Astrocyte (in vitro differentiated cells and primary cell): ENCODE results near the gene ADARB2. TPM values are rescaled to one million over a fixed set of nuclear protein-coding genes. Genes with fewer than 3 reads are reported as not detected.

Experiments
- DNase-seq: peaks from one replicate; pipeline ENCODE4 v3.0.0-alpha.2; 2010; ENCODE audit warnings: low read depth
- FAIRE-seq: peaks from 2 replicates; lab custom pipeline; 2011; peaks lifted over from hg19 to GRCh38; lab: Jason Lieb, UNC
- H2AFZ ChIP-seq: 2 replicates; pipeline ENCODE4 v1.6.0; 2012; ENCODE audit warnings: low read depth, low read length, inconsistent platforms
- H3K27ac ChIP-seq: 2 replicates; pipeline ENCODE4 v1.5.1; 2011; ENCODE audit warnings: low read depth, low read length, inconsistent platforms
- H3K27me3 ChIP-seq: 2 replicates; pipeline ENCODE4 v1.6.0; 2011; ENCODE audit warnings: low read length, inconsistent platforms; ENCODE audit not compliant: insufficient read depth
- H3K36me3 ChIP-seq: 2 replicates; pipeline ENCODE4 v1.5.1; 2011; ENCODE audit warnings: low read length, inconsistent platforms; ENCODE audit not compliant: insufficient read depth
- H3K4me1 ChIP-seq: 2 replicates; pipeline ENCODE4 v1.5.1; 2011; ENCODE audit warnings: low read length, inconsistent platforms; ENCODE audit not compliant: insufficient read depth
- H3K4me2 ChIP-seq: 2 replicates; pipeline ENCODE4 v1.6.0; 2012; ENCODE audit warnings: low read length, inconsistent platforms
- H3K4me3 ChIP-seq: 2 replicates; pipeline ENCODE4 v1.5.1; 2011; ENCODE audit warnings: low read depth, mild to moderate bottlenecking, low read length, inconsistent platforms; ENCODE audit not compliant: insufficient read depth
- H3K79me2 ChIP-seq: 2 replicates; pipeline ENCODE4 v1.6.0; 2012; ENCODE audit warnings: mild to moderate bottlenecking, low read length, inconsistent platforms; ENCODE audit not compliant: insufficient read depth
- H3K9ac ChIP-seq: 2 replicates; pipeline ENCODE4 v1.6.0; 2012; ENCODE audit warnings: mild to moderate bottlenecking, low read length, inconsistent platforms
- H3K9me3 ChIP-seq: 2 replicates; pipeline ENCODE4 v1.5.1; 2012; ENCODE audit warnings: low read depth, mild to moderate bottlenecking, low read length, inconsistent platforms; ENCODE audit not compliant: insufficient read depth
- H4K20me1 ChIP-seq: 2 replicates; pipeline ENCODE4 v1.6.0; 2012; ENCODE audit warnings: low read length, inconsistent platforms; ENCODE audit not compliant: insufficient read depth
- H3K27ac Mint-ChIP-seq: one replicate; pipeline ENCODE4 v1.8.0; 2021; ENCODE audit warnings: mild to moderate bottlenecking, mixed read lengths; ENCODE audit not compliant: unreplicated experiment
- H3K27me3 Mint-ChIP-seq: one replicate; pipeline ENCODE4 v1.8.0; 2021; ENCODE audit warnings: low read depth, mixed read lengths; ENCODE audit not compliant: unreplicated experiment
- H3K36me3 Mint-ChIP-seq: one replicate; pipeline ENCODE4 v1.8.0; 2021; ENCODE audit warnings: low read depth, mixed read lengths; ENCODE audit not compliant: unreplicated experiment
- H3K4me1 Mint-ChIP-seq: one replicate; pipeline ENCODE4 v1.8.0; 2021; ENCODE audit warnings: low read depth, mixed read lengths; ENCODE audit not compliant: unreplicated experiment
- H3K4me3 Mint-ChIP-seq: one replicate; pipeline ENCODE4 v1.8.0; 2021; ENCODE audit warnings: mild to moderate bottlenecking, moderate library complexity, mixed read lengths; ENCODE audit not compliant: unreplicated experiment
- H3K9me3 Mint-ChIP-seq: one replicate; pipeline ENCODE4 v1.8.0; 2021; ENCODE audit warnings: mild to moderate bottlenecking, mixed read lengths; ENCODE audit not compliant: unreplicated experiment
- CTCF ChIP-seq: IDR thresholded peaks from 2 replicates; pipeline ENCODE4 v1.5.1; 2011; ENCODE audit warnings: low read depth, mild to moderate bottlenecking, inconsistent platforms, low read length, moderate library complexity; ENCODE audit not compliant: insufficient read depth
- EZH2 ChIP-seq: IDR thresholded peaks from 2 replicates; pipeline ENCODE4 v1.6.1; 2012; ENCODE audit warnings: mild to moderate bottlenecking, low read length, inconsistent platforms; ENCODE audit not compliant: insufficient read depth
- total RNA-seq: library from RNA; stranded (reverse); gene quantifications from 2 replicates; pipeline ENCODE4 v1.2.1, GENCODE V29; 2021

ADARB2 gene
- total RNA-seq, 1 donor from 2014 or later, result 0.18 TPM

- H3K27ac ChIP-seq, result no peak overlapping the region
- TF ChIP-seq EZH2 (no peak), CTCF (no peak)
- H3K4me3 ChIP-seq, result no peak overlapping the region
- no peak for DNase-seq
- Mint-ChIP-seq H3K4me1 (peaks cover 13% of the 10 kb centered on the region), H3K27me3 (peaks cover 22% of the 10 kb centered on the region), H3K4me3 (no peak overlapping the region), H3K9me3 (no peaks in the 10 kb centered on the region), H3K27ac (no peak overlapping the region), H3K36me3 (no peaks in the 10 kb centered on the region)
- FAIRE-seq, result no peak
- no peak overlapping the region for H2AFZ ChIP-seq
- H3K4me1 ChIP-seq, result peaks cover 4% of the 10 kb centered on the region
- H3K36me3 ChIP-seq, result no peaks in the 10 kb centered on the region
- no peaks in the 10 kb centered on the region for H3K79me2 ChIP-seq
- H3K9me3 ChIP-seq, result no peaks in the 10 kb centered on the region
- no peaks in the 10 kb centered on the region for H4K20me1 ChIP-seq
- H3K27me3 ChIP-seq, result no peaks in the 10 kb centered on the region
- H3K9ac ChIP-seq, result no peak overlapping the region
- H3K4me2 ChIP-seq, result no peak overlapping the region
Measured at GRCh38 chr10:1292611-1293031, 444.7 kb downstream of the ADARB2 start.

- no peaks in the 10 kb centered on the region for H3K27me3 ChIP-seq
- TF ChIP-seq EZH2, result no peak
- no peak for TF ChIP-seq CTCF
Measured at GRCh38 chr10:1291178-1292090, 445.9 kb downstream of the ADARB2 start.

GRCh38 chr10:1290071-1290471 is 447.3 kb downstream of the ADARB2 start:
- Mint-ChIP-seq H3K4me1 (peaks cover 16% of the 10 kb centered on the region), H3K27ac (no peak overlapping the region), H3K9me3 (no peaks in the 10 kb centered on the region), H3K27me3 (peaks cover 19% of the 10 kb centered on the region), H3K4me3 (no peak overlapping the region), H3K36me3 (no peaks in the 10 kb centered on the region)
- TF ChIP-seq CTCF, result no peak
- TF ChIP-seq EZH2, result no peak
- no peak for DNase-seq
- no peaks in the 10 kb centered on the region for H3K79me2 ChIP-seq
- H3K4me2 ChIP-seq, result peak overlapping the region; percentile 33
- no peaks in the 10 kb centered on the region for H4K20me1 ChIP-seq
- peaks cover 4% of the 10 kb centered on the region for H3K4me1 ChIP-seq
- H2AFZ ChIP-seq, result peak overlapping the region; percentile 18
- H3K4me3 ChIP-seq, result no peak overlapping the region
- no peak overlapping the region for H3K9ac ChIP-seq
- H3K27ac ChIP-seq, result no peak overlapping the region
- H3K36me3 ChIP-seq, result no peaks in the 10 kb centered on the region
- H3K27me3 ChIP-seq, result no peaks in the 10 kb centered on the region
- FAIRE-seq, result no peak
- H3K9me3 ChIP-seq, result no peaks in the 10 kb centered on the region

More at GRCh38 chr10:1291178-1292090, 445.9 kb downstream of the ADARB2 start:
- peaks cover 16% of the 10 kb centered on the region for H3K4me1 Mint-ChIP-seq
- H3K36me3 ChIP-seq, result no peaks in the 10 kb centered on the region
- no peaks in the 10 kb centered on the region for H3K9me3 Mint-ChIP-seq
- no peak overlapping the region for H3K27ac ChIP-seq
- H3K4me2 ChIP-seq, result no peak overlapping the region
- no peaks in the 10 kb centered on the region for H4K20me1 ChIP-seq
- FAIRE-seq (no peak), DNase-seq (no peak)
- no peak overlapping the region for H2AFZ ChIP-seq
- no peak overlapping the region for H3K4me3 ChIP-seq
- H3K79me2 ChIP-seq, result no peaks in the 10 kb centered on the region
- peaks cover 20% of the 10 kb centered on the region for H3K27me3 Mint-ChIP-seq
- no peaks in the 10 kb centered on the region for H3K36me3 Mint-ChIP-seq
- no peaks in the 10 kb centered on the region for H3K9me3 ChIP-seq
- H3K9ac ChIP-seq, result no peak overlapping the region
- no peak overlapping the region for H3K4me3 Mint-ChIP-seq
- H3K27ac Mint-ChIP-seq, result no peak overlapping the region
- H3K4me1 ChIP-seq, result peaks cover 4% of the 10 kb centered on the region
